Transverse colon (tissue), 4 donors: ENCODE results near the gene LMTK3.

ENCODE experiments used
- EP300 ChIP-seq: sonication (generic); formaldehyde crosslinking; IDR thresholded peaks from one replicate; pipeline ENCODE4 v1.6.1; 2017; ENCODE audit warnings: antibody characterized with exemption, low read depth
- POLR2A ChIP-seq: fragments of 450-650 bp; IDR thresholded peaks from one replicate; pipeline ENCODE4 v1.6.1; 2016; ENCODE audit warnings: antibody characterized with exemption, mild to moderate bottlenecking, moderate library complexity
- POLR2AphosphoS5 ChIP-seq, 3 donors: sonication (generic); formaldehyde crosslinking; IDR thresholded peaks; one replicate each; pipeline ENCODE4 v1.6.1; 2016; ENCODE audit warnings: antibody characterized with exemption in 3 of 3
- TF ChIP-seq, protein P1 (sequence below), 5 experiments: fragments of 200-600 bp in 3 of 5; fragments of 450-650 bp in 2 of 5; sonication (generic) in 3 of 5; IDR thresholded peaks; 1 replicate in 2 of 5; 2 replicates in 3 of 5; pipeline ENCODE4 v1.5.1; 2016 to 2017; ENCODE audit warnings: antibody characterized with exemption in 5 of 5, inconsistent platforms in 3 of 5, mild to moderate bottlenecking in 2 of 5, moderate library complexity in 1 of 5

GRCh38 chr19:48484247-48484893, 27.3 kb downstream of the LMTK3 start:
- TF ChIP-seq, protein P1, sequence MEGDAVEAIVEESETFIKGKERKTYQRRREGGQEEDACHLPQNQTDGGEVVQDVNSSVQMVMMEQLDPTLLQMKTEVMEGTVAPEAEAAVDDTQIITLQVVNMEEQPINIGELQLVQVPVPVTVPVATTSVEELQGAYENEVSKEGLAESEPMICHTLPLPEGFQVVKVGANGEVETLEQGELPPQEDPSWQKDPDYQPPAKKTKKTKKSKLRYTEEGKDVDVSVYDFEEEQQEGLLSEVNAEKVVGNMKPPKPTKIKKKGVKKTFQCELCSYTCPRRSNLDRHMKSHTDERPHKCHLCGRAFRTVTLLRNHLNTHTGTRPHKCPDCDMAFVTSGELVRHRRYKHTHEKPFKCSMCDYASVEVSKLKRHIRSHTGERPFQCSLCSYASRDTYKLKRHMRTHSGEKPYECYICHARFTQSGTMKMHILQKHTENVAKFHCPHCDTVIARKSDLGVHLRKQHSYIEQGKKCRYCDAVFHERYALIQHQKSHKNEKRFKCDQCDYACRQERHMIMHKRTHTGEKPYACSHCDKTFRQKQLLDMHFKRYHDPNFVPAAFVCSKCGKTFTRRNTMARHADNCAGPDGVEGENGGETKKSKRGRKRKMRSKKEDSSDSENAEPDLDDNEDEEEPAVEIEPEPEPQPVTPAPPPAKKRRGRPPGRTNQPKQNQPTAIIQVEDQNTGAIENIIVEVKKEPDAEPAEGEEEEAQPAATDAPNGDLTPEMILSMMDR (IDR thresholded peaks at IDR 0.05): no peak
- TF ChIP-seq EP300 (no peak), POLR2A (no peak), POLR2AphosphoS5 (IDR thresholded peaks at IDR 0.05) (no peak)
